ENCODE results near the gene FAM13A. TPM values are rescaled to one million over a fixed set of nuclear protein-coding genes. Genes with fewer than 3 reads are reported as not detected.

Gene FAM13A
- total RNA-seq, 1 experiment from 2014 or later, result 26.7 TPM

- H3K4me3 ChIP-seq, result no peak overlapping the region
- no TSS peak for BruUV-seq (replicated peaks)
- ChIA-PET POLR2A (ENCODE audit: unreplicated experiment) (no interaction called here), CTCF (no interaction called here)
- H3K27ac ChIP-seq, result no peak overlapping the region
- peaks cover 9% of the 10 kb centered on the region; the same call in 1 of the 2 replicates for H3K4me1 ChIP-seq (replicated peaks; ENCODE audit: insufficient read depth)
- H3K4me2 ChIP-seq, result no peak overlapping the region
- intact Hi-C loops (cut with micrococcal nuclease; ENCODE audit: unreplicated experiment), result no loop called here
- no peak for TF ChIP-seq EZH2 (IDR thresholded peaks at IDR 0.05; ENCODE audit: low read depth)
- no peak for TF ChIP-seq CTCF (conservative IDR thresholded peaks at IDR 0.05)
- H3K27me3 ChIP-seq (ENCODE audit: insufficient read depth, low read depth), result no peaks in the 10 kb centered on the region
- no peaks in the 10 kb centered on the region for H3K9me3 ChIP-seq (ENCODE audit: insufficient read depth, low read depth)
- H3K9me2 ChIP-seq (ENCODE audit: insufficient read depth), result no peaks in the 10 kb centered on the region
- H3K79me2 ChIP-seq (ENCODE audit: low read depth), result no peaks in the 10 kb centered on the region
- H3F3A ChIP-seq (ENCODE audit: insufficient read depth, low read depth), result no peaks in the 10 kb centered on the region
- no peak overlapping the region for H2AFZ ChIP-seq
- no peaks in the 10 kb centered on the region for H3K36me3 ChIP-seq (ENCODE audit: low read depth)
- DNase-seq, result peak in 1 of 2 experiments; percentile 38
- H4K20me1 ChIP-seq (ENCODE audit: insufficient read depth), result no peaks in the 10 kb centered on the region
Observed at GRCh38 chr4:88758264-88758663, 298.7 kb downstream of the FAM13A start.

GRCh38 chr4:88757776-88758175 lies 299.2 kb downstream of the FAM13A start:
- BruUV-seq (replicated peaks), result no TSS peak
- ChIA-PET POLR2A (ENCODE audit: unreplicated experiment) (no interaction called here), CTCF (no interaction called here)
- no peaks in the 10 kb centered on the region for H3K36me3 ChIP-seq (ENCODE audit: low read depth)
- H4K20me1 ChIP-seq (ENCODE audit: insufficient read depth), result no peaks in the 10 kb centered on the region
- H3K9me2 ChIP-seq (ENCODE audit: insufficient read depth), result no peaks in the 10 kb centered on the region
- intact Hi-C loops (cut with micrococcal nuclease; ENCODE audit: unreplicated experiment), result no loop called here
- H3K27ac ChIP-seq, result no peak overlapping the region
- H2AFZ ChIP-seq, result no peak overlapping the region
- TF ChIP-seq CTCF (conservative IDR thresholded peaks at IDR 0.05) (no peak), EZH2 (IDR thresholded peaks at IDR 0.05; ENCODE audit: low read depth) (no peak)
- H3K9me3 ChIP-seq (ENCODE audit: insufficient read depth, low read depth), result no peaks in the 10 kb centered on the region
- peaks cover 9% of the 10 kb centered on the region; the same call in 1 of the 2 replicates for H3K4me1 ChIP-seq (replicated peaks; ENCODE audit: insufficient read depth)
- no peaks in the 10 kb centered on the region for H3F3A ChIP-seq (ENCODE audit: insufficient read depth, low read depth)
- H3K4me3 ChIP-seq, result no peak overlapping the region
- H3K4me2 ChIP-seq, result no peak overlapping the region
- no peaks in the 10 kb centered on the region for H3K27me3 ChIP-seq (ENCODE audit: insufficient read depth, low read depth)
- no peak for DNase-seq
- H3K79me2 ChIP-seq (ENCODE audit: low read depth), result no peaks in the 10 kb centered on the region

- H3K4me2 ChIP-seq, result no peak overlapping the region
- no peaks in the 10 kb centered on the region for H3K79me2 ChIP-seq (ENCODE audit: low read depth)
- TF ChIP-seq CTCF (conservative IDR thresholded peaks at IDR 0.05) (no peak), EZH2 (IDR thresholded peaks at IDR 0.05; ENCODE audit: low read depth) (no peak)
- H3F3A ChIP-seq (ENCODE audit: insufficient read depth, low read depth), result no peaks in the 10 kb centered on the region
- ChIA-PET CTCF (no interaction called here), POLR2A (ENCODE audit: unreplicated experiment) (no interaction called here)
- peaks cover 9% of the 10 kb centered on the region; the same call in 1 of the 2 replicates for H3K4me1 ChIP-seq (replicated peaks; ENCODE audit: insufficient read depth)
- H3K9me2 ChIP-seq (ENCODE audit: insufficient read depth), result no peaks in the 10 kb centered on the region
- H3K27me3 ChIP-seq (ENCODE audit: insufficient read depth, low read depth), result no peaks in the 10 kb centered on the region
- no peak overlapping the region for H3K27ac ChIP-seq
- no peak for DNase-seq
- intact Hi-C loops (cut with micrococcal nuclease; ENCODE audit: unreplicated experiment), result no loop called here
- no peak overlapping the region for H3K4me3 ChIP-seq
- no peaks in the 10 kb centered on the region for H3K36me3 ChIP-seq (ENCODE audit: low read depth)
- BruUV-seq (replicated peaks), result no TSS peak
- no peak overlapping the region for H2AFZ ChIP-seq
- no peaks in the 10 kb centered on the region for H4K20me1 ChIP-seq (ENCODE audit: insufficient read depth)
- no peaks in the 10 kb centered on the region for H3K9me3 ChIP-seq (ENCODE audit: insufficient read depth, low read depth)
Observed at GRCh38 chr4:88757067-88757466, 299.9 kb downstream of the FAM13A start.

Data from PC-9 (cell line).